ENCODE data around the gene PAX5.

PAX5 gene

GRCh38 chr9:36861528-36862205 lies 172.4 kb downstream of the PAX5 start:
- DNase-seq (ENCODE audit: low read depth in 2 of 2) = no peak

- no peak for DNase-seq (ENCODE audit: low read depth in 2 of 2)
These were observed 175.2 kb downstream of the PAX5 start for GRCh38 chr9:36858805-36859375.

GRCh38 chr9:36855448-36856315 lies 178.4 kb downstream of the PAX5 start:
- no peak for DNase-seq (ENCODE audit: low read depth in 2 of 2)

- DNase-seq (ENCODE audit: low read depth in 2 of 2) = no peak
These were observed 179.3 kb downstream of the PAX5 start for GRCh38 chr9:36854751-36855150.

GRCh38 chr9:36854034-36854433 lies 180.0 kb downstream of the PAX5 start:
- no peak for DNase-seq (ENCODE audit: low read depth in 2 of 2)

GRCh38 chr9:36853233-36853632 lies 180.8 kb downstream of the PAX5 start:
- no peak for DNase-seq (ENCODE audit: low read depth in 2 of 2)

- DNase-seq (ENCODE audit: low read depth in 2 of 2) = no peak
These were observed 184.1 kb downstream of the PAX5 start for GRCh38 chr9:36849943-36850342.

GRCh38 chr9:36848946-36849345 lies 185.1 kb downstream of the PAX5 start:
- no peak for DNase-seq (ENCODE audit: low read depth in 2 of 2)

- no peak for DNase-seq (ENCODE audit: low read depth in 2 of 2)
These were observed 186.0 kb downstream of the PAX5 start for GRCh38 chr9:36847781-36848673.

- no peak for DNase-seq (ENCODE audit: low read depth in 2 of 2)
These were observed 187.4 kb downstream of the PAX5 start for GRCh38 chr9:36846621-36847020.

GRCh38 chr9:36845844-36846243 lies 188.2 kb downstream of the PAX5 start:
- no peak for DNase-seq (ENCODE audit: low read depth in 2 of 2)

GRCh38 chr9:36844961-36845360 lies 189.1 kb downstream of the PAX5 start:
- no peak for DNase-seq (ENCODE audit: low read depth in 2 of 2)

GRCh38 chr9:36843964-36844363 lies 190.1 kb downstream of the PAX5 start:
- DNase-seq (ENCODE audit: low read depth in 2 of 2) = no peak

GRCh38 chr9:36842560-36843530 lies 191.2 kb downstream of the PAX5 start:
- no peak for DNase-seq (ENCODE audit: low read depth in 2 of 2)

GRCh38 chr9:36840898-36841536 lies 193.1 kb downstream of the PAX5 start:
- DNase-seq (ENCODE audit: low read depth in 2 of 2) = no peak

- no peak for DNase-seq (ENCODE audit: low read depth in 2 of 2)
These were observed 194.8 kb downstream of the PAX5 start for GRCh38 chr9:36839131-36839885.

GRCh38 chr9:36837431-36838405 lies 196.3 kb downstream of the PAX5 start:
- DNase-seq (ENCODE audit: low read depth in 2 of 2) = no peak

GRCh38 chr9:36836486-36836885 lies 197.6 kb downstream of the PAX5 start:
- no peak for DNase-seq (ENCODE audit: low read depth in 2 of 2)
